HG02938 (cell line): ENCODE measurements around the gene LILRB1.
"Not testable (repeated sequence)": the region's sequence is repeated elsewhere in the genome, so short reads cannot be mapped to it uniquely, and the experiment has no call there.

ENCODE experiments used
- ATAC-seq: cut with Tn5 transposase; IDR thresholded peaks from one replicate; pipeline ENCODE4 v1.9.1; 2021; ENCODE audit warnings: mild to moderate bottlenecking, moderate library complexity; ENCODE audit not compliant: unreplicated experiment

Gene LILRB1

DNA sequence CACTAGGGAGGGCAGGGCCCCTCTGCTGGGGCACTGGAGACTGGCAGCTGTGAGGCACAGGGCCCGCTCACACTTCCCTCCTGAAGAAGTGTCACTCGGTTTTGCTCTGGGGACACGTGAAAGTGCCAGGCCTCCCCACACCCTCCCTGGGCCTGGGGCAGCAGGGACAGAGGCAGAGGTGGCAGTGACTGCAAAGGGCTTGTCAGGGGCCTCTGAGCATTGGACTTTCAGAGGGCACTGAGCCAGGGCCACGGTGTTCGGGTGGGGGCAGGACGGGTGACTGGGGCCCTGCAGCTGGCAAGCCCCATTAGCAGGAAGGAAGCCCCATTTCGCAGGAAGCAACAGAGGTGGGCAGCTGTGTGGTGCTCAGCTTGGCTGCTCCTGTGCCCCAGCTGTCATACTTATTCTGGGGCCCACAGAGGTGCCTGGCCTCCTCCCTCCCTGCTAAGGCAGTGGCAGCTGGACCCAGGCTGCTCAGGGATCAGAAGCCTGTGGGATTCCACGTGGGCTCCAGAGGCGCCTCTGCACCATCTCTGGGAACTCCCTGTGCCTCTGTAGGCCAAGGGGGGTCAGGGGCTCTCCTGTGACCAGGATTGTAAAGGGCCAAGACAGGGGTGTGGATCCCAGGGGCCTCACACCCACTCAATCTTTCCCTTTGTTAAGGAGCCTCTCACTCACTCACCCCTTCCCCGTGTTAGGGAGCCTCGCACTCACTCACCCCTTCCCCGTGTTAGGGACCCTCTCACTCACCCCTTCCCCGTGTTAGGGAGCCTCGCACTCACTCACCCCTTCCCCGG lies 5.2 kb upstream of the LILRB1 start:
- ATAC-seq, result not testable (repeated sequence)

DNA sequence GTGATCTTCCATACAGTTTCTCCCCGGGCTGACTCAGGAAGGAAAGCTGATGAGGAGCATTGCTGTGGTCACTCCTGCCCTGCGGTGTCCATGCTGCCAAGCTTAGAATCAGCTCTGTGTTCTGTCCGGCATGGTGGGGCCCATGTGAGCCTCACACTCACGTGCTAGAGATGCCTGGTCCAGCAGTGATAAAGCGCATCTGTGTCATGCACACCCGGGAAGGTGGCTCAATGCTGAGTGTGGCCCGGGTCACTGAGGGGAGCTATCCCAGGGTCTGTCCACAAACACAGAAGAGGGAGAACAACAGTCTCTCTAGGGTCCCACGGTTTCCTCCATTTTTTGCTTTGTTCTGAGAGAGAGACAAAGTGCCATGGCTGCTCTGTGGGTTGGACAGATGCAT lies 3.5 kb upstream of the LILRB1 start:
- ATAC-seq, result no peak

DNA sequence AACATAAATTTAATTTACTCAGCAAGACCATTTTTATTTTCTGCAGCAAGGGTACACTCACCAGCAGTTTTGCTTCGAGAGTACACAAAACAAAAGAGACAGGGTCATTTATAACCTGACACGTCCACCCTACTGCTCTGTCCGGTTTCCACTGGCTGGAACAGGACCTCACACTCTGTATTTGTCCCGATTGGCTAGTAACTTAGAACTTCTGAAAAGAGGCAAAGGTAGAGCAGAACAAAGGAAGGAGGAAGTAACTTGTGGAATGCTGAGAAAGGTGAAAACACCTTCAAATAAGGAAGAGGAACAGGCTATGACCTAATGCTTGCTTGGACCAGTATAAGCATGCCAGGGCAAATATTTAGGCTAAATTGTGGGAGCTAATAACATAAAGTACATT lies 2.4 kb upstream of the LILRB1 start:
- not testable (repeated sequence) for ATAC-seq

DNA sequence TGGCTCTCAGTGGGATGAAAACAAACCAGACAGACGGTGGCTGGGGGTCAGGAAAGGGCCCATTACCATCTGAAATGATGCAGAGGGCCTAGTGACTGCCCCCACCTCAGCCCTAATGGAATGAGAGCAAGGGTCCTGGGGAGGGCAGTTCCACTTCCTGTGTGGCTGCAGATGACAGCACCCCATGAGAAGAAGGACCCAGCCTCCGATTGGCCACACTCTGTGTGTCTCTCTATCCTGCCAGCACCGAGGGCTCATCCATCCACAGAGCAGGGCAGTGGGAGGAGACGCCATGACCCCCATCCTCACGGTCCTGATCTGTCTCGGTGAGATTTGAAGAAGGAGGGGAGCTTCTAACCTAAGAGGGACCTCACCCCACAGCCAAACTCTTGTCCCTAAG lies 498 bp downstream of the LILRB1 start:
- no peak for ATAC-seq

DNA sequence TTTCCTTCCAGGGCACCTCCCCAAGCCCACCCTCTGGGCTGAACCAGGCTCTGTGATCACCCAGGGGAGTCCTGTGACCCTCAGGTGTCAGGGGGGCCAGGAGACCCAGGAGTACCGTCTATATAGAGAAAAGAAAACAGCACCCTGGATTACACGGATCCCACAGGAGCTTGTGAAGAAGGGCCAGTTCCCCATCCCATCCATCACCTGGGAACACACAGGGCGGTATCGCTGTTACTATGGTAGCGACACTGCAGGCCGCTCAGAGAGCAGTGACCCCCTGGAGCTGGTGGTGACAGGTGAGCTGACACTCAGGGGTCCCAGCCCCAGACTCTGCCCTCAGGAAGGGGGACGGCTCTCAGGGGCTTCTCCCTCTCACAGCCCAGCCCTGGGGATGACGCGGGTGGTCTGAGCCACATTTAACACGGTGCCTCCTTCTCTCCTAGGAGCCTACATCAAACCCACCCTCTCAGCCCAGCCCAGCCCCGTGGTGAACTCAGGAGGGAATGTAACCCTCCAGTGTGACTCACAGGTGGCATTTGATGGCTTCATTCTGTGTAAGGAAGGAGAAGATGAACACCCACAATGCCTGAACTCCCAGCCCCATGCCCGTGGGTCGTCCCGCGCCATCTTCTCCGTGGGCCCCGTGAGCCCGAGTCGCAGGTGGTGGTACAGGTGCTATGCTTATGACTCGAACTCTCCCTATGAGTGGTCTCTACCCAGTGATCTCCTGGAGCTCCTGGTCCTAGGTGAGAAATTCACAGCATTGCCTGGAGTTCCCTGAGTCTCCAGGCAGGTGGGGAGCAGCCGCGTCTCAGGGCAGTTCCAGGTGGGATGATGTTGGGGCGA lies 1.4 kb downstream of the LILRB1 start:
- not testable (repeated sequence) for ATAC-seq

DNA sequence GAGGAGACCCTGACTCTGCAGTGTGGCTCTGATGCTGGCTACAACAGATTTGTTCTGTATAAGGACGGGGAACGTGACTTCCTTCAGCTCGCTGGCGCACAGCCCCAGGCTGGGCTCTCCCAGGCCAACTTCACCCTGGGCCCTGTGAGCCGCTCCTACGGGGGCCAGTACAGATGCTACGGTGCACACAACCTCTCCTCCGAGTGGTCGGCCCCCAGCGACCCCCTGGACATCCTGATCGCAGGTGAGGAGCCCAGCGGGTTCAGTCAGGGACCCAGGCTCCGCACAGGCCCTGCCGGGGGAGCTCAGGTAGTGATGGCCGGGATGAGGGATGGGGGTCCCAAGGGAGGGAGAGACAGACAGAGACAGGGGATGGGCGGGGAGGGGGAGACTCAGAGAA lies 2.2 kb downstream of the LILRB1 start:
- not testable (repeated sequence) for ATAC-seq

DNA sequence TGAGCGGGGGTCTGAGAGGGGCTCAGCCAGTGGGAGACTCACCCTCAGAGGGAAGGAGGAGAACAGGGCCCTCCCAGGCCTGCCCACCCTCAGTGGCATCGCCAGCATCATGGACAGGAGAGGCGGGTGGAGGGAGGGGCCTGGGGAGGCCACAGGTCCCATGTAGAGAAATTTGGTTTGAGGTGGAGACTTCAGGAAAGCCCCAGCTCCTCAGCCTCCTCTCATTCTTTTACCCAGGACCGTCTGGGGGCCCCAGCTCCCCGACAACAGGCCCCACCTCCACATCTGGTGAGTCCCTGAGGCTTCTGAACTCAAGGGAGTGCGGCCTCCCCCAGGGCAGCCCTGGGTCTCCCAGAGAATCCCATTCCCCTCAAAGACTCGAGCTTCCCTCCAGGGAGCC lies 3.1 kb downstream of the LILRB1 start:
- ATAC-seq, result no peak

DNA sequence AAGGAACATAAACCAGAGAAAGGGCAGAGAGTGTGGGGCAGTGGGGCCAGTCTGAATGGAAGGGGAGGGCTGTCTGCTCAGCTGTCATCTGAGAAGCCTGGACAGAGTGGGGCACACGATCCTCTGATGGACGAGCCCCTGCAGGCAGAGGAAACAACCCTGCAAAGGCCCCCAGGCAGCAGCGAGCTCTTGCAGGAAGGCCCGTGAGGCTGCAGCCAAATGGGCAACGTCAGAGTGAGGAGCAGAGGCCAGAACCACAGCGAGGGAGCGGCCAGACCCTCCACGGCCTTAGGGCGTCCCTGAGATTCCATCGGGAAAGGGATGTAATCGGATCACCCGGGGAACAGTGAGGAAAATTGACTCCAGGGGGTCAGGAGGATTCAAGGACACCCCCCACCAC lies 5.8 kb downstream of the LILRB1 start:
- ATAC-seq, result not testable (repeated sequence)

DNA sequence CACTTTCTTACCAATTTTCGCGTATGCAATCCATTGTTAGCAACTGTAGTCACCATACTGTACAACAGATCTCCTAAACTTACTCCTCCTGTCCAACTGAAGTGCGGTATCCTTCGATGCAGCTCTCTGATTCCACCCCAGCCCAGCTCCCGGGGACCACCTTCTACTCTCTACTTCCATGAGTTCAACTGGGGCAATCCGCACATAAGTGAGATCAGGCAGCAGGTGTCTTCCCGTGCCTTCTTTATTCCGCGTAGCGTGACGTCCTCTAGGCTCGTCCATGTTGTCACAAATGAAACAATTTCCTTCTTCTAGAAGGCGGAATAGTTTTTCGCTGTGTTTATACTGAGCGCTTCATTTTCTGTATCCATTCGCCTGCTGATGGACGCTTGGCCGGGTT lies 8.4 kb downstream of the LILRB1 start:
- ATAC-seq, result no peak

DNA sequence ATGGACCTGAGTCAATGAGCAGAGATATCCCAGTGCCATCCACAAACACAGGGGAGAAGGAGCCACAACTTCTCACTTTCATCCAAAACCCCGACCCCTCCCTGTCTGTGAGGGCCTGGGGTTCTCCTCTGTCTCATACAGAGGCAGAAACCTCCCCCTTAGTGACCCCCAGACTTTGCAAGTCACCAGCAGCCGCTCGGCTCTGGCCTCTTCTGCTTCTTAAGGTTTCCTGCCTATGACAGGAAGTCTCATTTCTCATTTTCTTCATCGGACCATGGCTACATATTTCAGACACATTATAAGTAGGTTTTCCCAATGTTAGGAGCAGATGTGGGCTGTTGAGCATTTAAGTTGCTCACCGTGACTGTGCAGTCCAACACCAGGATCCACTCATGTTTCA lies 12.7 kb downstream of the LILRB1 start:
- ATAC-seq, result not testable (repeated sequence)

DNA sequence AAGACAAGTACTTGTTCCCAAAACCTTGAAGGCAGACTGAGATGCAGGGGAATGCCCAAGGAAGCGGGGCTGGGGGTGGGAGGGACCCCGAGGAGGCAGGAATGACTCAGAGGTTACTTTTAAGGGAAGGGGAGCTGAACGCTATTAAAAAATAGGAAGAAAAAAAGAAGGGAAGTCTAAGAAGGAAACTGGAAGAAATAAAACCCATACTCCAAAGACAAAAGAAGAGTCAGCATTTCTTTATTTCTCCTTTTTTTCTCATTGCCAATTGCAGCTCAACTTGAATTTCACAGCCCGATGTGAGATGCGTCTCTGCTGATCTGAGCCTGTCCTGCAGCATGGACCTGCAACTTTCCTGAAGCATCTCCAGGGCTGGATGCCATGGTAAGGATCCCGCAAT lies 13.3 kb downstream of the LILRB1 start:
- ATAC-seq, result not testable (repeated sequence)

DNA sequence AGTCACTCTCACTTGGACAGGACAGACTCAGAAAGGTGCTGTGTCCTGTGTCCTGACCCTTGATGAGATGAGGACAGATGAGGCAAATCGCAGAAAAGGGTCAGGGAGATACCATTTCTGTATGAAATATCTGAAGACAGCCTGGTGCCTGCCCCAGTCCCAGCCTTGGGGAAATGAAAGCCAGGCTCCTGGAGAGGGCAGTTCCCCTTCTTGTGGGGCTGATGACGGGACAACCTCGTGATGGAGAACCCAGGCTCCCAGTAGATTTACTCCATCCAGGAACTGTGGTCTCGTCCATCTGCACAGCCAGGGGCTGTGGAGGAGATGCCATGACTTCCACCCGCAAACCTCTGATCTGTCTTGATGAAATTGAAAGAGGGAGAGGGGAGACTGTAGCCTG lies 13.8 kb downstream of the LILRB1 start:
- no peak for ATAC-seq

DNA sequence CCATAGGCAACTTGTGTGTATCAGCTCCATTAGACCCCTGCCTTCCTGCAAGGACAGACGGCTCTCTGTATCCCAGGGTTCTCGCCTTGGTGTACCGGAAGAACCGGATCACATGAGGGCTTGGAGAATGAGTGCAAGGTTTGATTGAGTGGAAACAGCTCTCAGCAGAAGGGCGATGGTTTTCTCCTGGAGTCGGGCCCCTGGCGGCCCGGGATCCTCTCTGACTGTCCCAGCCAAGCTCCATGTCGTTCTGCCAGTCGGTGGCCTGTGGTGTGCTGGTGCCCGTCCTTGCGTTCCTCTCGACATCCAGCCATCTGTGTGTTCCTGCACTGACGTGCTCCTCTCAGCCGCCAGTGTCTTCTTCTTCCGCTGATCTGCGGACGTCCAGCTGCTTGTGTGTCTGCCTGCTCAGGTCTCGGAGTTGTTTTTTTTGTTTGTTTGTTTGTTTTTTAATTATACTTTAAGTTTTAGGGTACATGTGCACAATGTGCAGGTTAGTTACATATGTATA lies 16.1 kb downstream of the LILRB1 start:
- ATAC-seq, result no peak

DNA sequence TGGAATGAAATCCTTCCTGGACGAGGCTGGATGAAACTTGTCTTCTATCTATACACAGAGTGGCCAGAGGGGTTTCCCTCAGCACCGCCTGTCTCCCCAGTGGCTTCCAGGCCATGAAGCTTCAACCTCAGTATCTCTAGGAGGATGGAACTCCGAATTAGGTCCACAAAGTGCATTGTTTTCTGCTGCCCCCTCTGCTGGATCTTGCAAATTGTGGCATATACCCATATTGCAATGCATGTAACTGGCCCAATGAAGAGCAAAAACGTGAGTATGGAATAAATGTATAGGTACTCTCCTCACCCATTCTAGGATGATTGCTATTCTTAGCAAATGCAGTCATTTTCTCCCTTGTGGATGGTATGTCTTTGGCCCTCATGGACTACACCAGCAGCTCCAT lies 17.8 kb downstream of the LILRB1 start:
- no peak for ATAC-seq

DNA sequence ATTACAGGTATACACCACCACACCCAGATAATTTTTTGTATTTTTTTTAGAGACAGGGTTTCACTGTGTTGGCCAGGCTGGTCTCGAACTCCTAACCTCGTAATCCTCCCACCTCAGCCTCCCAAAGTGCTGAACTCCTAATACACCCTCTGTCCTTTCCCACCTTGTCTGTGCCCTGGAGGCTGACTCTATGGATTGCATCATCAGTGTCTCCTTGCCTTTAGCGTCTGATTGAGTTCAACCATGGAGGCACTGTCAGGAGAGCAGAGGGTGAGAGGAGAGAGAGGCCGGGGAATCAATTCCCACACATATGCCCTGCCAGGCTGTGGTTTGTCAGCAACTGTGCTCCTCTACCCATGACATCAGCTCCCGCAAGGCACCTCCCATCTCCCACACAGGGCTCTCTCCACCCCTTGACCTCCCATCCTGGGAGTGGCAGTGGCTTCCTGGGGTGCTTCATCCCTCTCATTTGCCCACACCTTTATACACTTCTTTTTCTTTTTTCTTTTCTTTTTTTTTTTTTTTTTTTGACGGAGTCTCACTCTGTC lies 19.9 kb downstream of the LILRB1 start:
- no peak for ATAC-seq

DNA sequence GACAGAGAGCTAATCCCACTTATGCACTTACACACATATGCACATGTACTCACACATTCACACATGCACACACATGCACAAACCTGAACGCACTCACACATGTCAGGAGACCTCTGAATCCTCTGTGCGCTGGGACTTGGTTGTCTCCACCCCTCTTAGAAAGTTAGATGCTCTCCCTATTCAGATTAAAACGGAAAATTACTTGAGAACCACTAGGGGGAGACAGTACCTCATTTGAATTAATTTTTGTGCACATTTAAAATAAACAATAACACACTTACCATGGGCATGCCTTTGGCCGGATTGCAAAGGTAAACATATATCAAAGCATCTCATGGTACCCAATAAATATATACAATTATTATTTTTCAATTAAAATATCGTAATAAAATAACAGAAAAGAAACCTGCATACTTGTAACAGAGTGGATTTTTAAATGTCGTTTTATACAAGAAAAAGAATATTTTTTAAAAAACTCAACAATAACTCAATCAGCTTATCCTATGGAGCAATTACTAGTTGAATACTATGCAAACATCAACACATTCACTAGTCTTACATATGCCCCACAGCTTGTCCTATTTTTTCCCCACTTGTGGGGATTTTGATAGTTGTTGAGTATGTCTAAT lies 23.0 kb downstream of the LILRB1 start:
- no peak for ATAC-seq

DNA sequence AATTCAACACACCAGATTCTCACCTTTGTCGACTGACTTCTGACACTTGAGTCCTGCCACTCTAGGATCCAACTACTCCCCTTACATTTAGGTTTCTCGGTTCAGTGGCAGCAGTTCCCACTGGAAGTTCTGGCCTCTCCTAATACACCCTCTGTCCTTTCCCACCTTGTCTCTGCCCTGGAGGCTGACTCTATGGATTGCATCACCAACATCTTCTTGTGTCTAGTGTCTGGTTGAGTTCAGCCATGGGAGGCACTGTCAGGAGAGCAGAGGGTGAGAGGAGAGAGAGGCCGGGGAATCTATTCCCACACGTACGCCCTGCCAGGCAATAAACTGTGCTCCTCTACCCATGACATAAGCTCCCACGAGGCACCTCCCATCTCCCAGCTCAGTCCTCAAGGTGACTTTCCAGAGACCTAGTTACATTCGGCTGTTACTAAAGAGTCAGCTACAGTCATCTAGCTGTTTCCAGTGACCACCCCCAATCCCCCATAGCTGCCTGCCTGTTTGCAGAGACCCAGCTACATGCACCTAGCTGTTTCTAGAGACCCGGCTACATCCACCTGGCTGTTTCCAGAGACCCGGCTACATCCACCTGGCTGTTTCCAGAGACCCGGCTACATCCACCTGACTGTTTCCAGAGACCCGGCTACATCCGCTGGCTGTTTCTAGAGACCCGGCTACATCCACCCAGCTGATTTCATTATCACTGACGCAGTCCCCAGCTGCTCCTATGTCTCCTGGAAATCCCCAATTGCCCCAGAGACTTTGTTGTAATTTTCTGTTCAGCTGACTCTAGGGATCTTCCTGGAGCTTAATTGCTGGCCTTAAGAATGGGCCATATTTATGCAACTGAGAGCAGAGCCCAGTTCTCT lies 24.4 kb downstream of the LILRB1 start:
- no peak for ATAC-seq

DNA sequence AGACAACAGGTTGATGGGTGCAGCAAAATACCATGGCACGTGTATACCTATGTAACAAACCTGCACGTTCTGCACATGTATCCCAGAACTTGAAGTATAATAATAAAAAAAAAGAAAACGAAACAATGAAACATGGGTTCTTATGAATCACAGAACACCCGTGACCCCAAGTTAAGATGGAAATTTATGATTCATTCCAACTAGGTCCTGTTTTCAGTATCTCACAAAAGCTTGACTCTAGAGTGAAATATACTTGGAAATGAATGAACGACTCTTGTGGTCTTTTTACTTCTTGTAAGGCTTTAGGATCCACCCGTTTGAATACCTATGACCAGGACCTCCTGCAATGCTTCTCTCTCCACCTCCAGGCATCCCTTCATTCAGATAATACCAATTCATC lies 29.0 kb downstream of the LILRB1 start:
- no peak for ATAC-seq

DNA sequence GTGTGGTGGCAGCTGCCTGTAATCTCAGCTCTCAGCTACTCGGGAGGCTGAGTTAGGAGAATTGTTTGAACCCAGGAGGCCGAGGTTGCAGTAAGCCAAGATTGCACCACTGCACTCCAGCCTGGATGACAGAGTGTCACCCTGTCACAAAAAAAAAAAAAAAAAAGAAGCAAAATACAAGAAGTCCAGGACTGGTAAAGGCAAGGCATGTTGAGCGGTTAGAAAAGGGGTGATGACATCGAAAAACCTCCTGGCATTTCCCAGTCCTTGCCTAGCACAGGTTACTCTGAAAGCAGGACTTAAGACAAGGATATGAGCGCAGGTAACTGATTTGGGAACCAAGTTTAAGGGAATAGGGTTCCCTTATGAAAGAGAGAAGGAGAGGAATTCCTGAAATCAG lies 30.0 kb downstream of the LILRB1 start:
- ATAC-seq, result no peak

DNA sequence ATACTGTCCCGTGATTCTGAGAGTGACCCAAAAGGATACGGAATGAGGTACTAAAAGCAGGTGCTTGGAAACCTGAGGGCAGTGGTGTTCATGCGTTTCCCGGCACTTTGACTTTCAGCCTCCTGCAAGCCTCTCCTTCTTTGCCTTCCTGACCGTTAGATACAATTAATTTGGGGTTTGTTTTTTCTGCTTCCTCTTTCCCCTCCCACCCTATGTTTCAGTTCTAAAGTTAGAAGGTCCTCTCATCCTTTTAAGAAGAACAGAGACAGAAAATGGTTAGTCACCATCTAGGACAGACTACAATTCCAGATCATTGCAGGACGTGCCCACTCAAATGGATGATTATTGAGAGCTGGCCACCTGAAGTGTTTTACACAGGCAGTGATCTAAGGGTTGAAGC lies 30.7 kb downstream of the LILRB1 start:
- ATAC-seq, result no peak
